Measurements from ENCODE around the gene ZBTB16. TPM values are rescaled to one million over a fixed set of nuclear protein-coding genes. Genes with fewer than 3 reads are reported as not detected.

The ZBTB16 gene
- total RNA-seq (ENCODE audit: low replicate concordance), result 17.7 and 29.7 TPM in 2 replicates

DNA sequence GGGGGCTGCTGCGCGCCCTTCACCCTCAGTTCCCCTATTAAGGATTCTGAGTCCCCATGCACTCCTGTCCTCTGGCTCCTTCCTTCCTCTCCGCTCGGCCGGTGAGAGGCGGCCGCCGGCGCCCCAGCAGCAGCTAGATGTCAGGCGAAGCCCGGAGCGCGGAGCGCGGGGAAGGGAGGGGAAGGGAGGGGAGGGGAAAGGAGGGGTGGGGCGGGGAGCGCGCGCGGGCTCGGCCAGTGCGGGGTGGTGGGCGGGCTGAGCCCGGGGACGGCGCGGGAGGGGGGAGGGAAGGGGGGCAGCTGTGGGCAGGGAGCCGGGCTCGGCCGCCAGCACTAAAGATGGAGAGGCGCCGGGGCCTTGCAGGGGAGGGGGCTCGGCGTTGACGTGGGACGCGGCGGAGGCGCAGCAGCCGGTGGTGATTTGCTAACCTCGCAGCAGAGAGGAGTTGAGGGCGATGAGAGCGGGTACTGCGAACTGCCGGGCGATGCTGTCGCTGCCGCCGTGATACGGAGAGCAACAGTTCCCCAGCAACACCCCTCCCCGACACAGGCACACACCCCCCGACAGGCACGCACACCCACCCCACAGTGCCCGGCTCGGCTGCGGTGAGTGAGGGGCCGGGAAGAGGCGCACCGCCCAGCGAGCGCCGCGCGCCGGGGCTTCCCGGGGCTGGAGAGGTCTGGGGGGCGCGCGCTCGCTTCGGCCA lies at the start of gene ZBTB16:
Gene ZBTB16, plus strand, starts transcription at position 434 of the 706 bp plus-strand sequence. CDS start 3,590 bp downstream, outside the sequence.
- Histone ChIP-seq H3K9ac (peak within 1 kb of the TSS; percentile 1), H3K36me3 (no peaks in the 10 kb centered on the region), H3K27me3 (peaks cover 88% of the 10 kb centered on the region), H3K79me2 (ENCODE audit: low read depth) (peaks cover 44% of the 10 kb centered on the region), H3K4me2 (peak within 1 kb of the TSS; percentile 98), H2AFZ (replicated peaks) (peak within 1 kb of the TSS; percentile 67), H3K27ac (no peak within 1 kb of the TSS), H4K20me1 (ENCODE audit: low read depth) (peaks cover 32% of the 10 kb centered on the region), H3K9me3 (ENCODE audit: low read depth) (no peaks in the 10 kb centered on the region), H3K4me1 (peaks cover 40% of the 10 kb centered on the region), H3F3A (ENCODE audit: low read depth) (peaks cover 40% of the 10 kb centered on the region), H3K4me3 (peak within 1 kb of the TSS; percentile 70)
- peak; percentile 95 for DNase-seq (ENCODE audit: low spot score)
- peaks cover 7% of the 10 kb centered on the region for H3K36me3 Mint-ChIP-seq
- TF ChIP-seq EZH2phosphoT487 (IDR thresholded peaks at IDR 0.05), result no peak
- peak within 1 kb of the TSS; percentile 97 for H3K27ac Mint-ChIP-seq
- H3K27me3 Mint-ChIP-seq (ENCODE audit: insufficient read depth, low read depth), result peaks cover 23% of the 10 kb centered on the region
- H3K4me3 Mint-ChIP-seq, result peak within 1 kb of the TSS; percentile 99
- H3K4me1 Mint-ChIP-seq, result peaks cover 59% of the 10 kb centered on the region
- H3K9me3 Mint-ChIP-seq, result no peaks in the 10 kb centered on the region

DNA sequence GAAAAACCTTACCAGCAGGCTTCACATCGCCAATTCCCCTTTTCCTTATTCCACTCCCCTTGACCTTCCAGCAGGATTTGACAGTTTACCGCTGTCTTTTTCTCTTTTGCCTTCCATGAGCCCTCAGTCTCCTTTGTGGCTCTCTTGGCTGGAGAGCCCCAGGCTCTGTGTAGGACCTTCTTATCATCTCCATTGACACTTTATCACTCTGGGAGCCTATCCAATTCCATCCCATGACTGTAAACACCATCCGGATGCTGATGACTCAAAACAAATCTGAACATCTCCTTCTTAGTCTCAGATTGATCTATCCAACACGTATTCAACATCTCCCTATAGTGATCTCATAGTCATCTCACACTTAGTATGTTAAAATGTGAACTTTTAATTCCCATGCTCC lies 48.6 kb upstream of the ZBTB16 start:
- DNase-seq (ENCODE audit: low spot score), result no peak
- Histone ChIP-seq H3K4me1 (no peaks in the 10 kb centered on the region), H4K20me1 (ENCODE audit: low read depth) (no peaks in the 10 kb centered on the region), H3K27ac (no peak overlapping the region), H3K9me3 (ENCODE audit: low read depth) (no peaks in the 10 kb centered on the region), H2AFZ (replicated peaks) (no peak overlapping the region), H3K27me3 (no peaks in the 10 kb centered on the region), H3K4me2 (no peak overlapping the region), H3K79me2 (ENCODE audit: low read depth) (no peaks in the 10 kb centered on the region), H3F3A (ENCODE audit: low read depth) (no peaks in the 10 kb centered on the region), H3K36me3 (no peaks in the 10 kb centered on the region), H3K9ac (no peak overlapping the region), H3K4me3 (no peak overlapping the region)
- Mint-ChIP-seq H3K4me1 (no peaks in the 10 kb centered on the region), H3K9me3 (no peaks in the 10 kb centered on the region), H3K27ac (no peak overlapping the region), H3K27me3 (ENCODE audit: insufficient read depth, low read depth) (peaks cover 4% of the 10 kb centered on the region), H3K36me3 (no peaks in the 10 kb centered on the region), H3K4me3 (no peak overlapping the region)
- TF ChIP-seq EZH2 (IDR thresholded peaks at IDR 0.05) (no peak), CTCF (IDR thresholded peaks at IDR 0.05) (no peak), EZH2phosphoT487 (IDR thresholded peaks at IDR 0.05) (no peak)

DNA sequence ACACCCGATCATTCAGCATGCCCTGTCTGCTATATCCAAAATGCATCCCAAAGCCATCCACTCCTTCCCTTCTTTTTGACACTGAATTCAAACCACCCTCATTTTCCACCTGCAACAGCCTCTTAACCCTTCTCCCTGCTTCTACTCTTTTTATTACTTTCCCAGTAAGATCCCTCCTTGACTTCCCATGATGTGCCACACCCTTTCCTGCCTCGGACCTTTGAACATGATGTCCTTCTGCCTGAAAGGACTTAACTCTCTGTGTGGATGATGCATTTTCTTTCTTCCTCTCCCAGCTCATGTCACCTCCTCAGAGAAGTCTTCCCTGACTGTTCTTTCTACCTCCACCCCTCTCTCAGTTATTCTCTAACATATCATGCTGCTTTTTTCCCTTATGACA lies 48.1 kb upstream of the ZBTB16 start:
- no peaks in the 10 kb centered on the region for H3K36me3 Mint-ChIP-seq
- peaks cover 4% of the 10 kb centered on the region for H3K27me3 Mint-ChIP-seq (ENCODE audit: insufficient read depth, low read depth)
- TF ChIP-seq EZH2 (IDR thresholded peaks at IDR 0.05), result no peak
- TF ChIP-seq EZH2phosphoT487 (IDR thresholded peaks at IDR 0.05), result no peak
- no peak for TF ChIP-seq CTCF (IDR thresholded peaks at IDR 0.05)
- Histone ChIP-seq H2AFZ (replicated peaks) (no peak overlapping the region), H3K9ac (no peak overlapping the region), H4K20me1 (ENCODE audit: low read depth) (no peaks in the 10 kb centered on the region), H3K36me3 (no peaks in the 10 kb centered on the region), H3K9me3 (ENCODE audit: low read depth) (no peaks in the 10 kb centered on the region), H3K27ac (no peak overlapping the region), H3K4me2 (no peak overlapping the region), H3K27me3 (no peaks in the 10 kb centered on the region), H3F3A (ENCODE audit: low read depth) (no peaks in the 10 kb centered on the region), H3K4me1 (no peaks in the 10 kb centered on the region), H3K4me3 (no peak overlapping the region), H3K79me2 (ENCODE audit: low read depth) (no peaks in the 10 kb centered on the region)
- no peak for DNase-seq (ENCODE audit: low spot score)
- H3K9me3 Mint-ChIP-seq, result no peaks in the 10 kb centered on the region
- H3K4me3 Mint-ChIP-seq, result no peak overlapping the region
- no peak overlapping the region for H3K27ac Mint-ChIP-seq
- no peaks in the 10 kb centered on the region for H3K4me1 Mint-ChIP-seq

DNA sequence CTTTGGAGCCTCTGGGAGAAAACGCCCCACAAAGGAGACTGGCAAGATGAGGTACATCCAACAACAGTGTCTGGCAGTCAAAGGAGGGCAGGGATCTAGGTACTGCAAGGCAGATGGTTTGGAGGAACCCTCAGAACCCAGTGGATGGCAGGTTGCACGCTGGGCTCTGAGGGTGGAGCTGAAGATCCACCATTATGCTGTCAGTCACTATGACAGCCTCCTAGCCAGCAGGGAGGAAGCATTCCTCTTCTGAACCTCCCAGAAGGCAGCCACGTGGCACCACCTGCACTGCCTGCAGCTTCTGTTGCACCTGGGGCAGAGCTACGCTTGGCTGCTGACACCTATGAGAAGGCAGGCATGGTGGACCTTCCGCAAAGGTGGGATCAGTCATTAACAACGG lies 44.4 kb upstream of the ZBTB16 start:
- no peaks in the 10 kb centered on the region for H3K79me2 ChIP-seq (ENCODE audit: low read depth)
- TF ChIP-seq CTCF (IDR thresholded peaks at IDR 0.05) (no peak), EZH2phosphoT487 (IDR thresholded peaks at IDR 0.05) (no peak), EZH2 (IDR thresholded peaks at IDR 0.05) (no peak)

More for the DNA sequence above, 44.4 kb upstream of the ZBTB16 start:
- no peak overlapping the region for H2AFZ ChIP-seq (replicated peaks)
- H3K9me3 ChIP-seq (ENCODE audit: low read depth), result no peaks in the 10 kb centered on the region
- H3K36me3 Mint-ChIP-seq, result no peaks in the 10 kb centered on the region
- no peak for DNase-seq (ENCODE audit: low spot score)
- H3K27ac Mint-ChIP-seq, result no peak overlapping the region
- H3K36me3 ChIP-seq, result no peaks in the 10 kb centered on the region
- no peaks in the 10 kb centered on the region for H3K9me3 Mint-ChIP-seq
- H3K4me3 ChIP-seq, result no peak overlapping the region
- no peak overlapping the region for H3K9ac ChIP-seq
- peaks cover 7% of the 10 kb centered on the region for H3K27me3 Mint-ChIP-seq (ENCODE audit: insufficient read depth, low read depth)
- no peaks in the 10 kb centered on the region for H3K4me1 ChIP-seq
- no peaks in the 10 kb centered on the region for H4K20me1 ChIP-seq (ENCODE audit: low read depth)
- no peak overlapping the region for H3K4me3 Mint-ChIP-seq
- no peaks in the 10 kb centered on the region for H3F3A ChIP-seq (ENCODE audit: low read depth)
- H3K27ac ChIP-seq, result no peak overlapping the region
- no peak overlapping the region for H3K4me2 ChIP-seq
- H3K4me1 Mint-ChIP-seq, result peaks cover 2% of the 10 kb centered on the region
- H3K27me3 ChIP-seq, result no peaks in the 10 kb centered on the region

Data from neural progenitor cell (in vitro differentiated cells).